Gastrocnemius medialis (tissue), 4 donors: ENCODE data around the gene PIWIL4. TPM values are rescaled to one million over a fixed set of nuclear protein-coding genes. Genes with fewer than 3 reads are reported as not detected.

Experiments
- ATAC-seq, 2 donors: fragments of 150-250 bp; one replicate each; pipeline ENCODE4 v1.9.1; 2016
- DNase-seq, 2 donors: peaks; one replicate each; pipeline ENCODE4 v3.0.0-alpha.2; 2019
- H3K27ac ChIP-seq, 4 donors: fragments of 200-600 bp; sonication (generic); 1 replicate in 1 of 4; 2 replicates in 3 of 4; pipeline ENCODE4 v1.5.1; 2016 to 2018; ENCODE audit warnings: mild to moderate bottlenecking in 2 of 4, moderate library complexity in 1 of 4
- H3K27me3 ChIP-seq, 3 donors: fragments of 200-600 bp; sonication (generic) in 2 of 3; 1 replicate in 1 of 3; 2 replicates in 2 of 3; pipeline versions ENCODE4 v1.5.1 to v1.6.0; 2016 to 2019; ENCODE audit warnings: mild to moderate bottlenecking in 1 of 3, moderate library complexity in 1 of 3
- H3K36me3 ChIP-seq, 2 donors: fragments of 200-600 bp; sonication (generic) in 1 of 2; one replicate each; pipeline ENCODE4 v1.5.1; 2017 to 2018
- H3K4me1 ChIP-seq, 2 donors: fragments of 200-600 bp; sonication (generic) in 1 of 2; one replicate each; pipeline ENCODE4 v1.5.1; 2016 to 2017; ENCODE audit warnings: mild to moderate bottlenecking in 2 of 2
- H3K4me3 ChIP-seq, 4 donors: fragments of 200-600 bp; sonication (generic) in 3 of 4; 1 replicate in 1 of 4; 2 replicates in 3 of 4; pipeline ENCODE4 v1.5.1; 2016 to 2019; ENCODE audit warnings: mild to moderate bottlenecking in 2 of 4
- H3K9me3 ChIP-seq, 3 donors: fragments of 200-600 bp; sonication (generic) in 2 of 3; 1 replicate in 1 of 3; 2 replicates in 2 of 3; pipeline ENCODE4 v1.5.1; 2016 to 2019
- CTCF ChIP-seq, 5 experiments: fragments of 450-650 bp in 3 of 5; fragments of 200-600 bp in 2 of 5; sonication (generic) in 2 of 5; IDR thresholded peaks in 4 of 5; conservative IDR thresholded peaks in 1 of 5; 1 replicate in 4 of 5; 2 replicates in 1 of 5; pipeline ENCODE4 v1.5.1; 2016 to 2019; ENCODE audit warnings: antibody characterized with exemption in 5 of 5, mild to moderate bottlenecking in 3 of 5, moderate library complexity in 3 of 5
- POLR2A ChIP-seq, 2 donors: fragments of 450-650 bp; IDR thresholded peaks; one replicate each; pipeline ENCODE4 v1.6.1; 2017; ENCODE audit warnings: antibody characterized with exemption in 2 of 2, mild to moderate bottlenecking in 2 of 2, moderate library complexity in 2 of 2
- in situ Hi-C, 4 donors: fragments of 200-750 bp; cut with MboI; loops; one replicate each; pipeline versions ENCODE4 v1.15.0 to v1.8.0; 2017; ENCODE audit warnings: low sequenced_read_pairs in 4 of 4
- intact Hi-C: fragments of 100-400 bp; cut with DNase I; formaldehyde crosslinking; loops from one replicate; pipeline ENCODE4 v1.15.1; 2023; ENCODE audit warnings: low total_unique reads
- total RNA-seq, 4 donors: library from RNA; depleted of rRNA; stranded (reverse); fragments of >200 nt; gene quantifications; one replicate each; pipeline versions ENCODE4 v1.1.0 to v1.2.3, GENCODE V29; 2016

The PIWIL4 gene
- total RNA-seq, 4 donors from 2014 or later: 0.70 to 2.1 (median 1.3) TPM

- no peak for DNase-seq
- intact Hi-C loops: loop anchor here (5.0 kb wide), 1 partner anchor 75 kb away; no protein-coding TSS in a partner anchor
Measured at GRCh38 chr11:94656968-94657367, 89.8 kb downstream of the PIWIL4 start.

DNA sequence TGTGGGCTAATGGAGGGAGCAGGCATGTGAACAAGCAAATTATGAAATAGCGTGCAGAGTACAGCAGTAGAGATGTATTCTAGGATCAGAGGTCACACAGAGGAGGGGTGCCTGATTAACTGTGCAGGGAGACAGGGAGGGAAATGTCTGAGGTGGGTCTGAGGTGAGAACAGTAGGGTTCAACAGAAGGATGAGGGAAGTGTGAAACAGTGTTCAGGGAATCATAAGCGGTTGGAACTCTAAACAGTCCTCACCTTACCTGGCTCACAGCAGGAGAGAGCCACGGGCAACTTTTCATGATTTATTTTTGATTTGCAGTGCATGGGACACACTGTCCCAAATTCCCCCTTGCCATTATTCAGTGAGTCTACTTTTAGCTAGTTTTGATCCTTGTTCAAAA is 90.5 kb downstream of the PIWIL4 start:
- ATAC-seq (no peak), DNase-seq (no peak)
- TF ChIP-seq CTCF (IDR thresholded peaks at IDR 0.05 in 4 of 5, conservative IDR thresholded peaks at IDR 0.05 in 1 of 5): no peak
- TF ChIP-seq POLR2A (IDR thresholded peaks at IDR 0.05): no peak
- intact Hi-C loops (loop anchor here (5.0 kb wide), 1 partner anchor 75 kb away; no protein-coding TSS in a partner anchor), in situ Hi-C loops (no loop called here)
- H3K4me1 ChIP-seq: peaks cover 0 to 10% of the 10 kb centered on the region in 2 donors
- no peaks in the 10 kb centered on the region for H3K27me3 ChIP-seq
- H3K36me3 ChIP-seq: no peaks in the 10 kb centered on the region
- no peaks in the 10 kb centered on the region for H3K9me3 ChIP-seq
- peak overlapping the region in 3 of 4 donors; percentile 2 to 73 (median 49) for H3K27ac ChIP-seq
- no peak overlapping the region for H3K4me3 ChIP-seq

More at GRCh38 chr11:94656968-94657367, 89.8 kb downstream of the PIWIL4 start:
- in situ Hi-C loops: no loop called here
- H3K9me3 ChIP-seq: no peaks in the 10 kb centered on the region
- no peak for TF ChIP-seq CTCF (IDR thresholded peaks at IDR 0.05 in 4 of 5, conservative IDR thresholded peaks at IDR 0.05 in 1 of 5)
- no peak for TF ChIP-seq POLR2A (IDR thresholded peaks at IDR 0.05)
- H3K36me3 ChIP-seq: no peaks in the 10 kb centered on the region
- ATAC-seq: no peak
- no peaks in the 10 kb centered on the region for H3K27me3 ChIP-seq
- no peak overlapping the region for H3K4me3 ChIP-seq
- H3K4me1 ChIP-seq: peaks cover 0 to 10% of the 10 kb centered on the region in 2 donors
- H3K27ac ChIP-seq: no peak overlapping the region

DNA sequence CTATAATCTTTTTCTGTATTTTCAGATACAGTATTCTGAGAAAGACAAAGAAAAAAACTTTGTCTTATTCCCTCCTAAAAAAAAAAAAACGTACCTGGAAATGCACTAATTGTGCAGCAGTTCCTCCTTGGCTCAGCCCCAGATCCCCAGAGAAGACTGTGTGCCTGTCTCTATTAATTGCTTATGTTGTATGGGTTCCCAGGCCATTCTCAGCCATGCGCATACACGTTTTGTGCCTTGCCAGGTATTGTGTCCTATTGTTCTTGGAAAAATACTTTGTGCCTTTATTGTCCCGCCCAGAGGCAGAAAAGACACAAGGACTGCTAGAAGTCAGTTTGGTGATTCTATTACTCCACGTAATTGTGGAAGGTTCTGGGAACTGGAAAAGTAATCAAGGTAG is 91.2 kb downstream of the PIWIL4 start:
- in situ Hi-C loops (no loop called here), intact Hi-C loops (loop anchor here (5.0 kb wide), 1 partner anchor 74 kb away; no protein-coding TSS in a partner anchor)

DNA sequence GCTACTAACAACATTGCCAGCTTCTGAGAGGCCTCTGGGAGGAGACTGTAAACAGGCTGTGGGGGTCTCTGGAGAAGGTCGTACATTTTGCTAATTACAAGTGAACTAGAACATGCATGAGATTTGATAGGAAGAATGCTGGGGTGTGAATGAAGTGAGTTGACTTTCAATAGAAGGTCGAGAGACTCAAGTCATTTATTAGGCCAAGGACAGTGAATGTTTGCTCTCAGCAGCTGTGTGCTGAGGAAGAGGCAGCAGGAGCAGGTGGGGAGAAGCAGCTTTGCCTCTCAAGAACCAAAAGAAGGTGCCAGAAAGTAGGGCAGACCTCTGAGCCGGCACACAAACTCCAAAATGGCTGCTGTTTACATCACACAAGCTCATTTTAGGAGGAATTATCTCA is 91.7 kb downstream of the PIWIL4 start:
- H3K27me3 ChIP-seq: no peaks in the 10 kb centered on the region
- peak overlapping the region in 3 of 4 donors; percentile 35 to 73 (median 38) for H3K27ac ChIP-seq
- TF ChIP-seq POLR2A (IDR thresholded peaks at IDR 0.05): no peak
- in situ Hi-C loops: no loop called here
- intact Hi-C loops: loop anchor here (5.0 kb wide), 1 partner anchor 73 kb away; no protein-coding TSS in a partner anchor
- no peak for ATAC-seq
- H3K9me3 ChIP-seq: no peaks in the 10 kb centered on the region
- no peak for DNase-seq
- no peaks in the 10 kb centered on the region for H3K36me3 ChIP-seq
- H3K4me3 ChIP-seq: no peak overlapping the region
- H3K4me1 ChIP-seq: peaks cover 0 to 10% of the 10 kb centered on the region in 2 donors

More for the DNA sequence above, 91.2 kb downstream of the PIWIL4 start:
- no peaks in the 10 kb centered on the region for H3K27me3 ChIP-seq
- TF ChIP-seq POLR2A (IDR thresholded peaks at IDR 0.05) (no peak), CTCF (IDR thresholded peaks at IDR 0.05 in 4 of 5, conservative IDR thresholded peaks at IDR 0.05 in 1 of 5) (no peak)
- H3K4me1 ChIP-seq: peaks cover 0 to 10% of the 10 kb centered on the region in 2 donors
- DNase-seq: no peak
- H3K27ac ChIP-seq: peak overlapping the region in 3 of 4 donors; percentile 35 to 73 (median 49)
- H3K9me3 ChIP-seq: no peaks in the 10 kb centered on the region
- H3K36me3 ChIP-seq: no peaks in the 10 kb centered on the region
- no peak overlapping the region for H3K4me3 ChIP-seq
- ATAC-seq: peak; percentile 64 to 80

DNA sequence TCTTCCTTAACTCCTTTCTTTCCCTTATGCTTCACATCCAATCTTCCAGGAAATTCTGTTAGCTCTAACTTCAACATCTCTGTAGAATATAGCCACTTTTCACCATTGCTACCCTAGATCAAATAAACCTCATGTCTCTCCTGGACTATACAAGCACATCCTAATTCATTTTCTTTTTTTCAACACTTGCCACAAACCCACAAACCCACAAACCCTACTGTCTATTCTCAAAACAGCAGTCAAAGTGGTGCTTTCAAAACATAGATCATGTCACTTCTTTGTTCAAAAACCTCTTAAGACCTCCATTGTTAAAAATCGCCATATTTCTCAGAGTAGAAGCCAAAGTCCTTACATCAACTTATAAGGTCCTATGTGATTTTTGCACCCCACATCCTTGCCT is 94.3 kb downstream of the PIWIL4 start:
- Histone ChIP-seq H3K4me3 (no peak overlapping the region), H3K27me3 (no peaks in the 10 kb centered on the region), H3K4me1 (peaks cover 0 to 15% of the 10 kb centered on the region in 2 donors), H3K27ac (no peak overlapping the region), H3K36me3 (no peaks in the 10 kb centered on the region), H3K9me3 (no peaks in the 10 kb centered on the region)
- no peak for ATAC-seq
- no peak for TF ChIP-seq CTCF (IDR thresholded peaks at IDR 0.05 in 4 of 5, conservative IDR thresholded peaks at IDR 0.05 in 1 of 5)
- TF ChIP-seq POLR2A (IDR thresholded peaks at IDR 0.05): no peak
- in situ Hi-C loops (no loop called here), intact Hi-C loops (no loop called here)
- DNase-seq: no peak
